HepG2 (cell line): ENCODE data around the gene DEFB131B. TPM values are rescaled to one million over a fixed set of nuclear protein-coding genes. Genes with fewer than 3 reads are reported as not detected.
"Not testable (repeated sequence)": the region's sequence is repeated elsewhere in the genome, so short reads cannot be mapped to it uniquely, and the experiment has no call there.

ENCODE experiments used
- ATAC-seq: fragments of 200-7000 bp; cut with Tn5 transposase; 3 replicates; pipeline ENCODE4 v1.9.1; 2020; ENCODE audit warnings: mild to moderate bottlenecking, moderate library complexity
- BruUV-seq: library from RNA; stranded (reverse); fragments of 400-500 nt; replicated peaks from 2 replicates; lab custom pipeline; 2021; lab: Mats Ljungman, UMichigan
- CTCF ChIA-PET: fragments of 300-600 bp; formaldehyde crosslinking; extraction: SDS; loops from one replicate; lab custom pipeline; 2021; ENCODE audit warnings: low total read pairs, inconsistent platforms, low intra/inter-chr PET ratio; lab: Yijun Ruan, JAX
- POLR2A ChIA-PET: fragments of 350-600 bp; sonication (Branson Sonifier 250); formaldehyde crosslinking; loops from one replicate; lab custom pipeline; 2020; ENCODE audit warnings: antibody characterized with exemption, inconsistent platforms; lab: Yijun Ruan, JAX
- DNase-seq: peaks from one replicate; pipeline ENCODE4 v3.0.0-alpha.2; 2015; ENCODE audit warnings: low spot score
- FAIRE-seq: peaks from 3 replicates; lab custom pipeline; 2011; peaks lifted over from hg19 to GRCh38; lab: Jason Lieb, UNC
- H2AFZ ChIP-seq: one replicate; pipeline ENCODE4 v1.6.1; 2011; ENCODE audit warnings: low read length, inconsistent platforms
- H3K27ac ChIP-seq: fragments of 300-600 bp; 3 replicates; pipeline ENCODE4 v1.8.0; 2011; ENCODE audit warnings: mixed run types, mild to moderate bottlenecking, mixed read lengths, low read length, inconsistent platforms; ENCODE audit not compliant: insufficient read depth; ENCODE audit errors: extremely low read length
- H3K27me3 ChIP-seq, 2 experiments: fragments of 200-600 bp in 1 of 2; 2 replicates in 1 of 2; 3 replicates in 1 of 2; pipeline versions ENCODE4 v1.6.0 to v1.8.0; 2011; ENCODE audit warnings: low read length in 2 of 2, mild to moderate bottlenecking in 2 of 2, moderate library complexity in 2 of 2, inconsistent platforms in 1 of 2; ENCODE audit not compliant: insufficient read depth in 2 of 2, control insufficient read depth in 1 of 2
- H3K36me3 ChIP-seq, 2 experiments: fragments of 200-600 bp in 1 of 2; replicated peaks in 1 of 2; 2 replicates in 1 of 2; 3 replicates in 1 of 2; pipeline versions ENCODE4 v1.5.1 to v1.8.0; 2011; ENCODE audit warnings: low read length in 2 of 2, inconsistent platforms in 1 of 2; ENCODE audit not compliant: insufficient read depth in 2 of 2, control insufficient read depth in 1 of 2
- H3K4me1 ChIP-seq: 2 replicates; pipeline ENCODE4 v1.5.1; 2012; ENCODE audit warnings: low read length, inconsistent platforms; ENCODE audit not compliant: insufficient read depth
- H3K4me2 ChIP-seq: 2 replicates; pipeline ENCODE4 v1.6.0; 2011; ENCODE audit warnings: low read depth, low read length, inconsistent platforms
- H3K4me3 ChIP-seq, 3 experiments: fragments of 200-600 bp in 1 of 3; sonication (generic), shearing (Covaris generic) in 1 of 3; replicated peaks in 1 of 3; 2 replicates each; pipeline ENCODE4 v1.5.1; 2011 to 2016; ENCODE audit warnings: low read length in 3 of 3, inconsistent platforms in 2 of 3, low read depth in 2 of 3, mild to moderate bottlenecking in 2 of 3, control low read depth in 1 of 3, mixed read lengths in 1 of 3; ENCODE audit not compliant: insufficient read depth in 1 of 3
- H3K79me2 ChIP-seq: one replicate; pipeline ENCODE4 v1.6.1; 2011; ENCODE audit warnings: low read length, inconsistent platforms; ENCODE audit not compliant: insufficient read depth
- H3K9ac ChIP-seq: 2 replicates; pipeline ENCODE4 v1.6.0; 2011; ENCODE audit warnings: mild to moderate bottlenecking, low read depth, low read length, inconsistent platforms; ENCODE audit not compliant: insufficient read depth
- H3K9me3 ChIP-seq: 2 replicates; pipeline ENCODE4 v1.5.1; 2012; ENCODE audit warnings: mild to moderate bottlenecking, low read length
- H4K20me1 ChIP-seq: 2 replicates; pipeline ENCODE4 v1.6.0; 2011; ENCODE audit warnings: inconsistent platforms, mild to moderate bottlenecking, low read length, moderate library complexity; ENCODE audit not compliant: insufficient read depth
- CTCF ChIP-seq: sonication (generic); formaldehyde crosslinking; IDR thresholded peaks from 2 replicates; pipeline ENCODE4 v1.5.0; 2020; ENCODE audit warnings: mild to moderate bottlenecking, missing genetic modification reagents, moderate library complexity
- HMGXB4 ChIP-seq, 2 experiments: sonication (generic) in 1 of 2; formaldehyde crosslinking in 1 of 2; IDR thresholded peaks; 2 replicates each; pipeline versions ENCODE4 v1.4.0 to v1.6.1; 2018 to 2020; ENCODE audit warnings: missing genetic modification reagents in 2 of 2, borderline replicate concordance in 1 of 2, low read depth in 1 of 2, mild to moderate bottlenecking in 1 of 2, missing biosample characterization in 1 of 2
- HOMEZ ChIP-seq: IDR thresholded peaks from 2 replicates; pipeline ENCODE4 v1.6.1; 2016; ENCODE audit warnings: low read depth
- KAT8 ChIP-seq: IDR thresholded peaks from 2 replicates; pipeline ENCODE4 v1.6.1; 2016; ENCODE audit warnings: missing genetic modification reagents, missing compliant biosample characterization
- MAFF ChIP-seq: IDR thresholded peaks from 2 replicates; pipeline ENCODE4 v1.6.1; 2011; ENCODE audit warnings: low read depth, low read length, improper control_type of control experiment
- MAFK ChIP-seq, 2 experiments: IDR thresholded peaks in 1 of 2; conservative IDR thresholded peaks in 1 of 2; 2 replicates each; pipeline ENCODE4 v1.6.1; 2011; ENCODE audit warnings: improper control_type of control experiment in 2 of 2, low read length in 2 of 2
- RAD21 ChIP-seq: fragments of 450-650 bp; formaldehyde crosslinking; IDR thresholded peaks from 2 replicates; pipeline ENCODE4 v1.5.0; 2020; ENCODE audit warnings: mild to moderate bottlenecking
- SAP130 ChIP-seq: IDR thresholded peaks from 2 replicates; pipeline ENCODE4 v1.6.1; 2016; ENCODE audit warnings: low read depth
- SMC3 ChIP-seq: IDR thresholded peaks from 2 replicates; pipeline ENCODE4 v1.6.1; 2011; ENCODE audit warnings: low read length, improper control_type of control experiment
- STAG1 ChIP-seq: sonication (generic); formaldehyde crosslinking; IDR thresholded peaks from 2 replicates; pipeline ENCODE4 v1.4.0; 2020; ENCODE audit warnings: missing genetic modification reagents
- THAP11 ChIP-seq: IDR thresholded peaks from 2 replicates; pipeline ENCODE4 v1.6.1; 2016; ENCODE audit warnings: missing biosample characterization, missing genetic modification reagents
- ZMYM4 ChIP-seq: sonication (generic); formaldehyde crosslinking; IDR thresholded peaks from 2 replicates; pipeline ENCODE4 v1.8.1; 2023; ENCODE audit warnings: mild to moderate bottlenecking, missing genetic modification reagents
- WGBS: methylation state at CpG from one replicate; pipeline ENCODE4 v1.1.6; 2017; ENCODE audit warnings: low lambda C conversion rate; 5-methylcytosine and 5-hydroxymethylcytosine counted together
- in situ Hi-C: cut with HindIII; loops from 2 replicates; pipeline ENCODE4 v1.10.0; 2017; ENCODE audit warnings: low pct_unique_long_range_greater_than_20kb; ENCODE audit not compliant: extremely low pct_ligation_motif_present
- intact Hi-C: fragments of 100-400 bp; cut with micrococcal nuclease; formaldehyde crosslinking; loops from one replicate; pipeline ENCODE4 v1.10.0; 2022; ENCODE audit not compliant: unreplicated experiment
- polyA plus RNA-seq, 8 experiments: library from polyadenylated mRNA; depleted of rRNA in 3 of 8; stranded (reverse) in 7 of 8; unstranded in 1 of 8; fragments of >200 nt; fragmentation: Illumina TruSeq in 4 of 8; extraction: Trizol in 4 of 8; gene quantifications; 2 replicates each; pipeline versions ENCODE4 v1.2.1 to v1.2.3, GENCODE V29; 2011 to 2016; ENCODE audit warnings: low read depth in 4 of 8, missing spikeins in 1 of 8, mixed read lengths in 1 of 8; ENCODE audit not compliant: insufficient read depth in 1 of 8
- total RNA-seq, 5 experiments: library from RNA; depleted of rRNA; stranded (reverse); fragments of >200 nt; fragmentation: Illumina TruSeq; extraction: Trizol; gene quantifications; 2 replicates each; pipeline ENCODE4 v1.2.3, GENCODE V29; 2016; ENCODE audit warnings: low read depth in 1 of 5

The DEFB131B gene
- total and polyA plus RNA-seq, 2 of the 13 experiments (the other 11 are each of a cell fraction or from before 2014, with no cell fraction given) = not detected

- POLR2A ChIA-PET, ATAC-seq, DNase-seq, H3K4me3 ChIP-seq, H3K4me1 ChIP-seq, H4K20me1 ChIP-seq, FAIRE-seq, H3K27ac ChIP-seq, H3K79me2 ChIP-seq, H3K36me3 ChIP-seq, H3K4me2 ChIP-seq, in situ Hi-C loops, BruUV-seq, H2AFZ ChIP-seq, H3K27me3 ChIP-seq, H3K9me3 ChIP-seq, CTCF ChIA-PET, H3K9ac ChIP-seq: not testable (repeated sequence)
- intact Hi-C loops = loop anchor here (10.0 kb wide), 1 partner anchor 64 kb away; the partner anchor contains the start of genes RNF121 and XNDC1N
- WGBS = 100% methylated on average over 3 of the region's 3 CpGs
Measured at GRCh38 chr11:71860835-71861234, 17.4 kb upstream of the DEFB131B start.

GRCh38 chr11:71863978-71864627 lies 14.2 kb upstream of the DEFB131B start:
- not testable (repeated sequence) for H3K27me3 ChIP-seq
- CTCF ChIA-PET = interaction anchor here (1.0 to 1.5 kb wide), 2 partner anchors 24 to 114 kb away, joined by 4 read pairs; no protein-coding TSS in a partner anchor
- TF ChIP-seq SMC3 = peak; percentile 59
- peak; percentile 85 for TF ChIP-seq CTCF (CRISPR knock-in tag)
- TF ChIP-seq RAD21 = peak; percentile 66
- TF ChIP-seq HOMEZ (CRISPR knock-in tag) = 0 out of 2 replicates have a peak, but pooled peaks have one; percentile 24
- peak in 1 of 2 experiments; percentile 57; a peak in 1 of 4 replicates for TF ChIP-seq HMGXB4 (CRISPR knock-in tag; IDR thresholded peaks at IDR 0.05; ENCODE audit: borderline replicate concordance in 1 of 2, low read depth in 1 of 2)
- TF ChIP-seq THAP11 (CRISPR knock-in tag) = peak; percentile 31; the same call in 1 of the 2 replicates
- peak; percentile 65 to 81 for TF ChIP-seq MAFK (conservative IDR thresholded peaks at IDR 0.05 in 1 of 2, IDR thresholded peaks at IDR 0.05 in 1 of 2; ENCODE audit: low read length in 2 of 2)
- peak; percentile 70 for TF ChIP-seq MAFF
- TF ChIP-seq SAP130 = 0 out of 2 replicates have a peak, but pooled peaks have one; percentile 25
- TF ChIP-seq KAT8 (CRISPR knock-in tag) = 0 out of 2 replicates have a peak, but pooled peaks have one; percentile 17
- TF ChIP-seq ZMYM4 (CRISPR knock-in tag) = 0 out of 2 replicates have a peak, but pooled peaks have one; percentile 37
- TF ChIP-seq STAG1 (CRISPR knock-in tag) = peak; percentile 73

More at GRCh38 chr11:71863978-71864627, 14.2 kb upstream of the DEFB131B start:
- in situ Hi-C loops, H3K9me3 ChIP-seq, FAIRE-seq, H3K36me3 ChIP-seq, H3K9ac ChIP-seq, H3K4me3 ChIP-seq, H3K27ac ChIP-seq, H2AFZ ChIP-seq, POLR2A ChIA-PET, H3K79me2 ChIP-seq, H3K4me1 ChIP-seq, H3K4me2 ChIP-seq, H4K20me1 ChIP-seq, BruUV-seq: not testable (repeated sequence)
- intact Hi-C loops = loop anchor here (2.0 to 10.0 kb wide), 2 partner anchors 25 to 61 kb away; partner anchors contain the start of genes RNF121 and XNDC1N
- WGBS = 44% methylated on average over 3 of the region's 3 CpGs
- DNase-seq (peak; percentile 80), ATAC-seq (peak; percentile 89)
